ENCODE measurements around the gene NDRG2.

NDRG2 gene

GRCh38 chr14:21025371-21026273 lies 761 bp upstream of the NDRG2 start:
- DNase-seq (ENCODE audit: low read depth): no peak
- TF ChIP-seq POLR2A (IDR thresholded peaks at IDR 0.05; ENCODE audit: extremely low read depth, insufficient read length): no peak
- TF ChIP-seq MAX (IDR thresholded peaks at IDR 0.05; ENCODE audit: low read depth, low read length): no peak
- H3K4me3 ChIP-seq (ENCODE audit: low read depth, low read length): no peak overlapping the region

- no peak for DNase-seq (ENCODE audit: low read depth)
- TF ChIP-seq CTCF (IDR thresholded peaks at IDR 0.05; ENCODE audit: low read depth, low read length) (no peak), POLR2A (IDR thresholded peaks at IDR 0.05; ENCODE audit: extremely low read depth, insufficient read length) (no peak), MAX (IDR thresholded peaks at IDR 0.05; ENCODE audit: low read depth, low read length) (no peak), MYC (IDR thresholded peaks at IDR 0.05; ENCODE audit: low read depth, low read length) (no peak)
- peak overlapping the region; percentile 44 for H3K4me3 ChIP-seq (ENCODE audit: low read depth, low read length)
Measured at GRCh38 chr14:21023817-21024584, 860 bp downstream of the NDRG2 start.

GRCh38 chr14:21023174-21023573 lies 1.7 kb downstream of the NDRG2 start:
- DNase-seq (ENCODE audit: low read depth): no peak
- no peak overlapping the region for H3K4me3 ChIP-seq (ENCODE audit: low read depth, low read length)
- TF ChIP-seq CTCF (IDR thresholded peaks at IDR 0.05; ENCODE audit: low read depth, low read length): no peak
- TF ChIP-seq MAX (IDR thresholded peaks at IDR 0.05; ENCODE audit: low read depth, low read length): no peak

GRCh38 chr14:21022686-21023085 lies 2.2 kb downstream of the NDRG2 start:
- no peak for DNase-seq (ENCODE audit: low read depth)
- no peak overlapping the region for H3K4me3 ChIP-seq (ENCODE audit: low read depth, low read length)
- TF ChIP-seq CTCF (IDR thresholded peaks at IDR 0.05; ENCODE audit: low read depth, low read length) (no peak), MAX (IDR thresholded peaks at IDR 0.05; ENCODE audit: low read depth, low read length) (no peak), POLR2A (IDR thresholded peaks at IDR 0.05; ENCODE audit: extremely low read depth, insufficient read length) (no peak), MYC (IDR thresholded peaks at IDR 0.05; ENCODE audit: low read depth, low read length) (no peak)

- TF ChIP-seq CTCF (IDR thresholded peaks at IDR 0.05; ENCODE audit: low read depth, low read length): no peak
- no peak for TF ChIP-seq POLR2A (IDR thresholded peaks at IDR 0.05; ENCODE audit: extremely low read depth, insufficient read length)
- no peak for TF ChIP-seq MAX (IDR thresholded peaks at IDR 0.05; ENCODE audit: low read depth, low read length)
- no peak for TF ChIP-seq MYC (IDR thresholded peaks at IDR 0.05; ENCODE audit: low read depth, low read length)
- H3K4me3 ChIP-seq (ENCODE audit: low read depth, low read length): no peak overlapping the region
- no peak for DNase-seq (ENCODE audit: low read depth)
Measured at GRCh38 chr14:21020977-21021545, 3.8 kb downstream of the NDRG2 start.

- no peak overlapping the region for H3K4me3 ChIP-seq (ENCODE audit: low read depth, low read length)
- TF ChIP-seq MAX (IDR thresholded peaks at IDR 0.05; ENCODE audit: low read depth, low read length): no peak
- no peak for TF ChIP-seq POLR2A (IDR thresholded peaks at IDR 0.05; ENCODE audit: extremely low read depth, insufficient read length)
- TF ChIP-seq MYC (IDR thresholded peaks at IDR 0.05; ENCODE audit: low read depth, low read length): no peak
- no peak for TF ChIP-seq CTCF (IDR thresholded peaks at IDR 0.05; ENCODE audit: low read depth, low read length)
- DNase-seq (ENCODE audit: low read depth): peak; percentile 27
Measured at GRCh38 chr14:21019366-21019765, 5.5 kb downstream of the NDRG2 start.
